Measurements from ENCODE around the gene PLPP4.

The PLPP4 gene

GRCh38 chr10:120517196-120517595 is 60.2 kb downstream of the PLPP4 start:
- Histone ChIP-seq H3K4me1 (ENCODE audit: control insufficient read depth, insufficient read depth, low read length) (no peaks in the 10 kb centered on the region), H3K36me3 (ENCODE audit: control insufficient read depth, insufficient read depth, low read length) (no peaks in the 10 kb centered on the region), H3K27me3 (ENCODE audit: control insufficient read depth, insufficient read depth, low read length) (peaks cover 8% of the 10 kb centered on the region; the same call in 1 of the 2 replicates), H3K9ac (ENCODE audit: low read length) (no peak overlapping the region), H3K4me3 (ENCODE audit: low read depth, low read length) (no peak overlapping the region), H3K27ac (ENCODE audit: low read depth, low read length) (no peak overlapping the region), H3K9me3 (ENCODE audit: control insufficient read depth, insufficient read depth, low read depth, low read length) (no peaks in the 10 kb centered on the region)

GRCh38 chr10:120517881-120518484 is 61.0 kb downstream of the PLPP4 start:
- Histone ChIP-seq H3K9ac (ENCODE audit: low read length) (no peak overlapping the region), H3K4me3 (ENCODE audit: low read depth, low read length) (no peak overlapping the region), H3K4me1 (ENCODE audit: control insufficient read depth, insufficient read depth, low read length) (no peaks in the 10 kb centered on the region), H3K9me3 (ENCODE audit: control insufficient read depth, insufficient read depth, low read depth, low read length) (no peaks in the 10 kb centered on the region), H3K27ac (ENCODE audit: low read depth, low read length) (no peak overlapping the region), H3K27me3 (ENCODE audit: control insufficient read depth, insufficient read depth, low read length) (peaks cover 7% of the 10 kb centered on the region; the same call in 1 of the 2 replicates), H3K36me3 (ENCODE audit: control insufficient read depth, insufficient read depth, low read length) (no peaks in the 10 kb centered on the region)

DNA sequence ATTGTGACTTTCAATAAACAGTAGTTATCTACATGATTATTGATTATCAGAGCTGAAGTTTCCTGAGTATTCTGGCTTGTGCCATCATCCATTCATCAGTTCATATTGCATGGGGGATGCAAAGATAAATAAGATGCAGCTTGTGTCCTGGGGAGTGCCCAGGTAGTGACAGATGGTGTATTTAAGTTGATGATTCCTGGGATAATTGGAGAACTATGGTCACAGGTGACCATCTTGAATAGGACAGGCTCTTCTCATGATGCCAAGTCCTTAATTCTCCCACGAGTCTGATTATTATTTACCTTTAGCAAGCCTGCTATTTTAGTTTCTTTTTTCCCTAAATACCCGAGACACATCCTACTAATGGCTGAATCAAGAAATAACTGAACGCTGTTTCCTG is 64.9 kb downstream of the PLPP4 start:
- no peaks in the 10 kb centered on the region for H3K27me3 ChIP-seq (ENCODE audit: control insufficient read depth, insufficient read depth, low read length)
- no peaks in the 10 kb centered on the region for H3K9me3 ChIP-seq (ENCODE audit: control insufficient read depth, insufficient read depth, low read depth, low read length)
- H3K4me1 ChIP-seq (ENCODE audit: control insufficient read depth, insufficient read depth, low read length): no peaks in the 10 kb centered on the region
- H3K9ac ChIP-seq (ENCODE audit: low read length): no peak overlapping the region
- H3K36me3 ChIP-seq (ENCODE audit: control insufficient read depth, insufficient read depth, low read length): no peaks in the 10 kb centered on the region
- H3K27ac ChIP-seq (ENCODE audit: low read depth, low read length): no peak overlapping the region
- H3K4me3 ChIP-seq (ENCODE audit: low read depth, low read length): no peak overlapping the region

GRCh38 chr10:120527691-120528090 is 70.7 kb downstream of the PLPP4 start:
- no peaks in the 10 kb centered on the region for H3K27me3 ChIP-seq (ENCODE audit: control insufficient read depth, insufficient read depth, low read length)
- no peak overlapping the region for H3K27ac ChIP-seq (ENCODE audit: low read depth, low read length)
- no peak overlapping the region for H3K4me3 ChIP-seq (ENCODE audit: low read depth, low read length)
- no peak overlapping the region for H3K9ac ChIP-seq (ENCODE audit: low read length)
- H3K36me3 ChIP-seq (ENCODE audit: control insufficient read depth, insufficient read depth, low read length): no peaks in the 10 kb centered on the region
- no peaks in the 10 kb centered on the region for H3K9me3 ChIP-seq (ENCODE audit: control insufficient read depth, insufficient read depth, low read depth, low read length)
- no peaks in the 10 kb centered on the region for H3K4me1 ChIP-seq (ENCODE audit: control insufficient read depth, insufficient read depth, low read length)

DNA sequence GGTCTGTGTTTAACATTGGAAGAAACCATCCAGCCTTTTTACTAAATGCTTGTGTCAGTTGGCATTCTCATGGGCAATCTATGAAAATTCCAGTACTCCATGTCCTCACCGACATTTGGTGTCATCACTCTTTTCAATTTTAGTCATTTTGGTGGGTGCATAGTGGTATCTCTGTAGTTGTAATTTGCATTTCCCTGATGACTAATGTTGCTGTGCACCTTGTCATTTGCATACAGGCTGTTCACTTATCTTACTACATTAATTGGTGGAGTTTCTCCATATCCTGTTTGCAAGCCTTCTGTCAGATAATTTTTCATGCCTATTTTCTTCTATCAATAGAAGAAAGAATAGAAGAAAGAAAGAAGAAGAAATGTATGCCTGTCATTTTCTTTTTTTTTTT is 73.7 kb downstream of the PLPP4 start:
- H3K36me3 ChIP-seq (ENCODE audit: control insufficient read depth, insufficient read depth, low read length): no peaks in the 10 kb centered on the region
- no peaks in the 10 kb centered on the region for H3K4me1 ChIP-seq (ENCODE audit: control insufficient read depth, insufficient read depth, low read length)
- H3K27me3 ChIP-seq (ENCODE audit: control insufficient read depth, insufficient read depth, low read length): no peaks in the 10 kb centered on the region
- H3K9ac ChIP-seq (ENCODE audit: low read length): no peak overlapping the region
- H3K4me3 ChIP-seq (ENCODE audit: low read depth, low read length): no peak overlapping the region
- no peaks in the 10 kb centered on the region for H3K9me3 ChIP-seq (ENCODE audit: control insufficient read depth, insufficient read depth, low read depth, low read length)
- no peak overlapping the region for H3K27ac ChIP-seq (ENCODE audit: low read depth, low read length)

GRCh38 chr10:120538091-120538490 is 81.1 kb downstream of the PLPP4 start:
- Histone ChIP-seq H3K4me3 (ENCODE audit: low read depth, low read length) (no peak overlapping the region), H3K4me1 (ENCODE audit: control insufficient read depth, insufficient read depth, low read length) (no peaks in the 10 kb centered on the region), H3K27me3 (ENCODE audit: control insufficient read depth, insufficient read depth, low read length) (no peaks in the 10 kb centered on the region), H3K9me3 (ENCODE audit: control insufficient read depth, insufficient read depth, low read depth, low read length) (no peaks in the 10 kb centered on the region), H3K9ac (ENCODE audit: low read length) (no peak overlapping the region), H3K36me3 (ENCODE audit: control insufficient read depth, insufficient read depth, low read length) (no peaks in the 10 kb centered on the region), H3K27ac (ENCODE audit: low read depth, low read length) (no peak overlapping the region)

DNA sequence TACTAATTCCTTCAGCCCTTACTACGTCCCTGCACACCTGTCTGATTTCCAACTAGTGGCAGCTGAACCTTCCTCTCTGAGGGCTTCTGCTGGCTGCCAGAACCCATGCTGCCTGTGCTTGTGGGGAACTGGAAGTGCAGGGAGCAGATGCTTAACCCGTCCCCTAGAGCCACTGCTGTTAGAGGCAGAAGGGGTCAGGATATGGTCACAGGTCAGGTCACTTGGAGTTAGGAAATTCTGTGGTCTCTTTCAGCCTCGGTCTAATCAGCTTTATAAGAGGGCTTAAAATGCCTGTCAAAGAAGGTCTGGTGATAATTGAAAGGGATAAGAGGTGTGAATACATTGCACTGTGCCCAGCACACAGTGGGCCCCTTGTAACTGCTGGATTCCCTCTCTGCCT is 82.0 kb downstream of the PLPP4 start:
- no peaks in the 10 kb centered on the region for H3K36me3 ChIP-seq (ENCODE audit: control insufficient read depth, insufficient read depth, low read length)
- no peaks in the 10 kb centered on the region for H3K9me3 ChIP-seq (ENCODE audit: control insufficient read depth, insufficient read depth, low read depth, low read length)
- H3K9ac ChIP-seq (ENCODE audit: low read length): no peak overlapping the region
- H3K4me1 ChIP-seq (ENCODE audit: control insufficient read depth, insufficient read depth, low read length): no peaks in the 10 kb centered on the region
- H3K4me3 ChIP-seq (ENCODE audit: low read depth, low read length): no peak overlapping the region
- H3K27ac ChIP-seq (ENCODE audit: low read depth, low read length): no peak overlapping the region
- H3K27me3 ChIP-seq (ENCODE audit: control insufficient read depth, insufficient read depth, low read length): no peaks in the 10 kb centered on the region

DNA sequence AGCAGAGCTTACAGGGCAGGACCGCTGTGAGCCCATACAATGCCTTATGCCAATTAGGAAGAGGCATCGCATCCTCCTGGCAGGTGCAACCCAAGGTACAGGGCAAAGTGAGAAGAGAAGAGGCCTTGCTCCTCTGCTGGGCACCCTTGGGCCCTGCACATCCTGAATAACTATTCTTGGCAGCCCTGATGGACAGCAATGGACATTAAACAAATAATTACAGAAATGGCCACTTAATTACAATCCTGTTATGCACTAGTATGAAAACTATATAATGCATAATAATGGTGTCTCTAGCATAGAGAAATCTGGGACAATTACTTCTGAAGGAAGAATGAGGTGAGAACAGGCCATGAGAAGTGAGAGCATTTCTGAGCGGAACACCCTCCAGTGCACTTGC is 83.5 kb downstream of the PLPP4 start:
- H3K4me3 ChIP-seq (ENCODE audit: low read depth, low read length): no peak overlapping the region
- no peaks in the 10 kb centered on the region for H3K9me3 ChIP-seq (ENCODE audit: control insufficient read depth, insufficient read depth, low read depth, low read length)
- no peaks in the 10 kb centered on the region for H3K36me3 ChIP-seq (ENCODE audit: control insufficient read depth, insufficient read depth, low read length)
- no peak overlapping the region for H3K27ac ChIP-seq (ENCODE audit: low read depth, low read length)
- H3K9ac ChIP-seq (ENCODE audit: low read length): no peak overlapping the region
- H3K4me1 ChIP-seq (ENCODE audit: control insufficient read depth, insufficient read depth, low read length): no peaks in the 10 kb centered on the region
- H3K27me3 ChIP-seq (ENCODE audit: control insufficient read depth, insufficient read depth, low read length): no peaks in the 10 kb centered on the region

DNA sequence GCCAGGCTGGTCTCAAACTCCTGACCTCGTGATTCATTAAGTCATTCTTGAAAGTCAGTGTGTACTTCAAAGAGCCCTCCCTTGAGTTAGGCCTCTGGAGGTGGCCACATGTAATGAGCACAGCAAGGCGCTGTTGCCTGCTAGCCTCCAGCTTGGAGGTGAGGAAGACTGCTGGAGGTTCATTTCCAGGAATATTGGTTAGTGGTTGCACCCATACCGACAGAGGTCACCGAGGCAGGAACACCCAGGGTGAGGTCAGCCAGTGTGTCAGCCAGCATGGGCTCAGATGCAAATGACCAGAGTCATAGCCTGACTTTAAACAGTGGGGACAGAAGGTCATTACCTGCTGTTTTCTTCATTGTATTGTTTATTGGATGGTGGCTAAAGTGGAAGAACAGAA is 85.0 kb downstream of the PLPP4 start:
- Histone ChIP-seq H3K4me3 (ENCODE audit: low read depth, low read length) (no peak overlapping the region), H3K9ac (ENCODE audit: low read length) (no peak overlapping the region), H3K27ac (ENCODE audit: low read depth, low read length) (no peak overlapping the region), H3K4me1 (ENCODE audit: control insufficient read depth, insufficient read depth, low read length) (no peaks in the 10 kb centered on the region), H3K27me3 (ENCODE audit: control insufficient read depth, insufficient read depth, low read length) (no peaks in the 10 kb centered on the region), H3K36me3 (ENCODE audit: control insufficient read depth, insufficient read depth, low read length) (no peaks in the 10 kb centered on the region), H3K9me3 (ENCODE audit: control insufficient read depth, insufficient read depth, low read depth, low read length) (no peaks in the 10 kb centered on the region)

DNA sequence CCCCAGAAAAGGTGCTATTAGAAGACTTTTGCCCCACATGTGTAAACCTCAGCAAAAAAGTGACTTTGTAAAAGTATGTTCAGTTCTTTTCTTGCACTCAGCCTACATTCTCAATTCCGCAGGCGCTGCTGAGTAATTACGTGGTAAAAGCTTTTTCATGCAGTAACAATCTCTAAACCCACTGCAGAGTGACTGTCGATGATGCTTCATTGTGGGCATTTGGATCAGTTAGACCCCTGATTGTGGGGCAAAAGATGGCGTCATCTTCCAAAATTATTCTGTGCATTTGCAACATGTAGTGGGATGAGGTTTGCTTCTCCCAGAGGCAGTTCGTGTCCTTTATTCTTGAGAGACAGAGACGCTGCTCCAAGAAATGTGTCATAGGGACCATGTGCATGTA is 85.6 kb downstream of the PLPP4 start:
- Histone ChIP-seq H3K9ac (ENCODE audit: low read length) (no peak overlapping the region), H3K27ac (ENCODE audit: low read depth, low read length) (no peak overlapping the region), H3K4me1 (ENCODE audit: control insufficient read depth, insufficient read depth, low read length) (no peaks in the 10 kb centered on the region), H3K4me3 (ENCODE audit: low read depth, low read length) (no peak overlapping the region), H3K27me3 (ENCODE audit: control insufficient read depth, insufficient read depth, low read length) (no peaks in the 10 kb centered on the region), H3K36me3 (ENCODE audit: control insufficient read depth, insufficient read depth, low read length) (no peaks in the 10 kb centered on the region), H3K9me3 (ENCODE audit: control insufficient read depth, insufficient read depth, low read depth, low read length) (no peaks in the 10 kb centered on the region)

DNA sequence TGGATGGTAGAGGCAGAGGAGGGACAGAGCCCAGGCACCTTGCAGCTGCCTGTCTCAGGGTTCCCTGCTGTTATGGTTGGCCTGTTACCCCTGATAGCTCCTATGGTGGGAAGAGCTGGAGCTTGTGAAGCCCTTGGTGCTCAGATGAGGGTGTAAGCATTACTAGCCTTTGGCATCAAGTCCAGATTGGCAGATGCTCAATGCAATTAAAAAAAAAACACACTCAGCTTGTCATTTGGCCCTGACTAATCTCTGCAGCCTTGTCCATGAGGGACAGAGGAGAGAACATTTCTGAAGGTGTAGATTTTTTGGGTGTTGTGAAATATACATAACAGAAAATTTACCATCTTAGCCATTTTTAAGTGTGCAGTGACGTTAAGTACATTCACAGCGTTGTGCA is 86.3 kb downstream of the PLPP4 start:
- Histone ChIP-seq H3K4me1 (ENCODE audit: control insufficient read depth, insufficient read depth, low read length) (no peaks in the 10 kb centered on the region), H3K36me3 (ENCODE audit: control insufficient read depth, insufficient read depth, low read length) (no peaks in the 10 kb centered on the region), H3K27me3 (ENCODE audit: control insufficient read depth, insufficient read depth, low read length) (no peaks in the 10 kb centered on the region), H3K9me3 (ENCODE audit: control insufficient read depth, insufficient read depth, low read depth, low read length) (peaks cover 3% of the 10 kb centered on the region; the same call in 1 of the 2 replicates), H3K27ac (ENCODE audit: low read depth, low read length) (no peak overlapping the region), H3K9ac (ENCODE audit: low read length) (no peak overlapping the region), H3K4me3 (ENCODE audit: low read depth, low read length) (no peak overlapping the region)

- no peaks in the 10 kb centered on the region for H3K36me3 ChIP-seq (ENCODE audit: control insufficient read depth, insufficient read depth, low read length)
- H3K4me3 ChIP-seq (ENCODE audit: low read depth, low read length): no peak overlapping the region
- no peak overlapping the region for H3K27ac ChIP-seq (ENCODE audit: low read depth, low read length)
- peaks cover 10% of the 10 kb centered on the region for H3K9me3 ChIP-seq (ENCODE audit: control insufficient read depth, insufficient read depth, low read depth, low read length)
- H3K9ac ChIP-seq (ENCODE audit: low read length): no peak overlapping the region
- no peaks in the 10 kb centered on the region for H3K4me1 ChIP-seq (ENCODE audit: control insufficient read depth, insufficient read depth, low read length)
- no peaks in the 10 kb centered on the region for H3K27me3 ChIP-seq (ENCODE audit: control insufficient read depth, insufficient read depth, low read length)
Observed at GRCh38 chr10:120548210-120548609, 91.2 kb downstream of the PLPP4 start.

Data from HUES6 (cell line).